GM21576 (cell line): ENCODE data around the gene FBXW12.

ENCODE experiments used
- ATAC-seq: cut with Tn5 transposase; IDR thresholded peaks from one replicate; pipeline ENCODE4 v1.9.1; 2021; ENCODE audit warnings: mild to moderate bottlenecking, moderate library complexity; ENCODE audit not compliant: unreplicated experiment

Gene FBXW12

GRCh38 chr3:48406443-48407431, 34.7 kb downstream of the FBXW12 start:
- no peak for ATAC-seq

GRCh38 chr3:48407542-48408099, 35.6 kb downstream of the FBXW12 start:
- no peak for ATAC-seq

GRCh38 chr3:48408823-48409281, 36.8 kb downstream of the FBXW12 start:
- no peak for ATAC-seq

- ATAC-seq = no peak
Measured at GRCh38 chr3:48409291-48410201, 37.5 kb downstream of the FBXW12 start.

GRCh38 chr3:48410205-48411040, 38.4 kb downstream of the FBXW12 start:
- no peak for ATAC-seq

GRCh38 chr3:48411041-48411588, 39.1 kb downstream of the FBXW12 start:
- no peak for ATAC-seq

- no peak for ATAC-seq
Measured at GRCh38 chr3:48411606-48412374, 39.8 kb downstream of the FBXW12 start.

GRCh38 chr3:48412375-48413001, 40.5 kb downstream of the FBXW12 start:
- no peak for ATAC-seq

- ATAC-seq = no peak
Measured at GRCh38 chr3:48413086-48413485, 41.1 kb downstream of the FBXW12 start.

- ATAC-seq = no peak
Measured at GRCh38 chr3:48413611-48414010, 41.6 kb downstream of the FBXW12 start.

GRCh38 chr3:48414376-48415250, 42.6 kb downstream of the FBXW12 start:
- ATAC-seq = no peak

- no peak for ATAC-seq
Measured at GRCh38 chr3:48415251-48415953, 43.4 kb downstream of the FBXW12 start.

- no peak for ATAC-seq
Measured at GRCh38 chr3:48416091-48416505, 44.1 kb downstream of the FBXW12 start.

- ATAC-seq = no peak
Measured at GRCh38 chr3:48416546-48416945, 44.5 kb downstream of the FBXW12 start.

- ATAC-seq = no peak
Measured at GRCh38 chr3:48417529-48418108, 45.6 kb downstream of the FBXW12 start.

GRCh38 chr3:48418140-48418539, 46.1 kb downstream of the FBXW12 start:
- no peak for ATAC-seq

GRCh38 chr3:48418651-48419050, 46.6 kb downstream of the FBXW12 start:
- no peak for ATAC-seq
